ENCODE data around the gene CALCOCO2. TPM values are rescaled to one million over a fixed set of nuclear protein-coding genes. Genes with fewer than 3 reads are reported as not detected.

The CALCOCO2 gene, protein sequence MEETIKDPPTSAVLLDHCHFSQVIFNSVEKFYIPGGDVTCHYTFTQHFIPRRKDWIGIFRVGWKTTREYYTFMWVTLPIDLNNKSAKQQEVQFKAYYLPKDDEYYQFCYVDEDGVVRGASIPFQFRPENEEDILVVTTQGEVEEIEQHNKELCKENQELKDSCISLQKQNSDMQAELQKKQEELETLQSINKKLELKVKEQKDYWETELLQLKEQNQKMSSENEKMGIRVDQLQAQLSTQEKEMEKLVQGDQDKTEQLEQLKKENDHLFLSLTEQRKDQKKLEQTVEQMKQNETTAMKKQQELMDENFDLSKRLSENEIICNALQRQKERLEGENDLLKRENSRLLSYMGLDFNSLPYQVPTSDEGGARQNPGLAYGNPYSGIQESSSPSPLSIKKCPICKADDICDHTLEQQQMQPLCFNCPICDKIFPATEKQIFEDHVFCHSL
- 19.1 and 23.1 TPM in 2 replicates for total RNA-seq (2021)
- long read RNA-seq, transcript CALCOCO2-201 (13 exons, 3,682 nt) = major isoform, 130 of 153 reads
- long read RNA-seq, partial matches to known transcripts = 3 of 153 reads
- long read RNA-seq, other reads (novel, unspliced or antisense) = 18 of 153 reads

DNA sequence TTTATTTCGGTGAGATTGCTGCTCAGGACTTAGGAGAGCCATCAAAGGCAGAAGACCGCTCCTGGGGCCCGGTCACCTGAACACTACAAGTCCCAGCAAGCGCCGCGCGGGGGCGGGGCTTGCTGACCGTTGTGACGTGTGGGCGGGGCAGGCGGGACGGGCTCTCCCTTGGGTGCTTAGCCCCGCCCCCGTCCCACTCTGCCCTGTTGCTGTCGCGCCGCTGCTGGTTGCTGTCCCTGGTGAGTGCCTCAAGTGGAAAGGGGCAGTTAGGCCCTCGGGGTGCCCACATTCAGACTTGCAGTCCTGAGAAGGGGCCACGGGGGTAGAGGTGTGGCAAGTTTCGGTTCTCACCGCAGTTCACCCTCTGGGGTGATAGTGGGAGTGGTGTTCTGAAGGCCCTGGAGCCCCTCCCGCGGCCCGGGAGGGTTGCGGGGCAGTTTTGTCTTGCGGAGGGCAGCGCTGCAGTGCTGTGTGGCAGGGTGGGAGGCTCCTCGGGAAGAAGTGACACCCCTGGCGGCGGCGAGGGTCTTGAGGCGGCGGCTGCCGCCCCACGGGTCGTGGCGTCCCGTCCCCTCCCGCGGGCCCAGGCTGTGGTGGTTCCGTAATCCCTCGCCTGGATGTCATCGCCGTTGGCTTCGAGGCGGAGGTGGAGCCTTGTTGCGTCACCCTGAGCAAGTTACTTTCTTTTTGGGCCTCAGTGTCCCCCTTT lies at the start of gene CALCOCO2:
Gene CALCOCO2 (plus strand): TSS at position 196 of the 709 bp plus-strand sequence. CDS start 10,673 bp downstream, outside the sequence.
- Mint-ChIP-seq H3K36me3 (ENCODE audit: insufficient read depth in 1 of 3, low read depth in 3 of 3) (no peaks in the 10 kb centered on the region), H3K27me3 (ENCODE audit: low read depth) (no peaks in the 10 kb centered on the region), H3K4me3 (peak within 1 kb of the TSS; percentile 93 to 98), H3K27ac (peak within 1 kb of the TSS in 2 of 3 experiments; percentile 35 to 97; a peak in 2 of 7 replicates), H3K9me3 (no peaks in the 10 kb centered on the region), H3K4me1 (peaks cover 3 to 4% of the 10 kb centered on the region in 2 experiments; a peak in 3 of 4 replicates)
- H3T11ph ChIP-seq (ENCODE audit: low read length) = no peak within 1 kb of the TSS
- H3K9me3 ChIP-seq (ENCODE audit: control insufficient read depth, low read depth, low read length) = no peaks in the 10 kb centered on the region
- peak; percentile 95 for DNase-seq
- no peak within 1 kb of the TSS for H3K18ac ChIP-seq (ENCODE audit: insufficient read length, low read depth, low read length)
- no peaks in the 10 kb centered on the region for H3K27me3 ChIP-seq (ENCODE audit: insufficient read depth, low read length)
- no peak within 1 kb of the TSS; the same call in 1 of the 2 replicates for H3K14ac ChIP-seq (ENCODE audit: insufficient read depth, low read length)
- H3K4me1 ChIP-seq (ENCODE audit: insufficient read depth, low read length) = no peaks in the 10 kb centered on the region; the same call in 1 of the 2 replicates
- H2BK15ac ChIP-seq (ENCODE audit: low read depth, low read length) = no peak within 1 kb of the TSS
- no peak within 1 kb of the TSS for H3K56ac ChIP-seq (ENCODE audit: insufficient read length, low read depth, low read length)
- no peaks in the 10 kb centered on the region for H3K79me1 ChIP-seq (ENCODE audit: insufficient read depth, low read depth, low read length, poor library complexity, severe bottlenecking)
- H3K4ac ChIP-seq (ENCODE audit: low read depth, low read length) = no peak within 1 kb of the TSS
- H2BK5ac ChIP-seq (ENCODE audit: insufficient read length, low read length) = no peak within 1 kb of the TSS
- no peak within 1 kb of the TSS for H3K27ac ChIP-seq (ENCODE audit: insufficient read length, low read depth, low read length)
- no peak within 1 kb of the TSS for H4K91ac ChIP-seq (ENCODE audit: insufficient read length, low read depth, low read length)
- no peaks in the 10 kb centered on the region for H4K20me1 ChIP-seq (ENCODE audit: control insufficient read depth, insufficient read depth, insufficient read length)
- TF ChIP-seq, protein P1, sequence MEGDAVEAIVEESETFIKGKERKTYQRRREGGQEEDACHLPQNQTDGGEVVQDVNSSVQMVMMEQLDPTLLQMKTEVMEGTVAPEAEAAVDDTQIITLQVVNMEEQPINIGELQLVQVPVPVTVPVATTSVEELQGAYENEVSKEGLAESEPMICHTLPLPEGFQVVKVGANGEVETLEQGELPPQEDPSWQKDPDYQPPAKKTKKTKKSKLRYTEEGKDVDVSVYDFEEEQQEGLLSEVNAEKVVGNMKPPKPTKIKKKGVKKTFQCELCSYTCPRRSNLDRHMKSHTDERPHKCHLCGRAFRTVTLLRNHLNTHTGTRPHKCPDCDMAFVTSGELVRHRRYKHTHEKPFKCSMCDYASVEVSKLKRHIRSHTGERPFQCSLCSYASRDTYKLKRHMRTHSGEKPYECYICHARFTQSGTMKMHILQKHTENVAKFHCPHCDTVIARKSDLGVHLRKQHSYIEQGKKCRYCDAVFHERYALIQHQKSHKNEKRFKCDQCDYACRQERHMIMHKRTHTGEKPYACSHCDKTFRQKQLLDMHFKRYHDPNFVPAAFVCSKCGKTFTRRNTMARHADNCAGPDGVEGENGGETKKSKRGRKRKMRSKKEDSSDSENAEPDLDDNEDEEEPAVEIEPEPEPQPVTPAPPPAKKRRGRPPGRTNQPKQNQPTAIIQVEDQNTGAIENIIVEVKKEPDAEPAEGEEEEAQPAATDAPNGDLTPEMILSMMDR (conservative IDR thresholded peaks at IDR 0.05) = no peak; the same call in 2 of the 3 replicates
- no peak within 1 kb of the TSS for H2BK12ac ChIP-seq (ENCODE audit: insufficient read length, low read depth, low read length)
- H4K5ac ChIP-seq (ENCODE audit: insufficient read length, low read depth, low read length) = no peak within 1 kb of the TSS
- peaks cover 4% of the 10 kb centered on the region for H3K23me2 ChIP-seq (ENCODE audit: insufficient read length, low read depth, low read length, poor library complexity, severe bottlenecking)
- no peak within 1 kb of the TSS for H3K23ac ChIP-seq (ENCODE audit: insufficient read length, low read depth, low read length)
- H2AK5ac ChIP-seq (ENCODE audit: insufficient read length, low read length) = no peak within 1 kb of the TSS
- peak within 1 kb of the TSS; percentile 85 for H3K4me2 ChIP-seq (ENCODE audit: insufficient read depth, insufficient read length, low read length)
- no CpG with 5 or more reads among the region's 48 CpGs for WGBS (ENCODE audit: extremely low coverage, insufficient read length, low lambda C conversion rate)
- H3K79me2 ChIP-seq (ENCODE audit: insufficient read depth, low read length) = no peaks in the 10 kb centered on the region
- no peak within 1 kb of the TSS for H2BK120ac ChIP-seq (ENCODE audit: low read depth, low read length, poor library complexity, severe bottlenecking)
- no peak within 1 kb of the TSS for H2AFZ ChIP-seq (ENCODE audit: low read length)
- no peak within 1 kb of the TSS for H2BK20ac ChIP-seq (ENCODE audit: low read depth, low read length, poor library complexity, severe bottlenecking)
- peak within 1 kb of the TSS; percentile 4 for H3K9ac ChIP-seq (ENCODE audit: extremely low read depth, insufficient read length, low read length)
- no peak within 1 kb of the TSS for H4K8ac ChIP-seq (replicated peaks; ENCODE audit: insufficient read length, low read depth, low read length)
